Measurements from ENCODE around the gene SPOCK1.

Gene SPOCK1

GRCh38 chr5:137372773-137373160, 126.4 kb downstream of the SPOCK1 start:
- H3K4me3 ChIP-seq (ENCODE audit: control insufficient read depth, low read depth, low read length), result no peak overlapping the region
- TF ChIP-seq, protein P1, sequence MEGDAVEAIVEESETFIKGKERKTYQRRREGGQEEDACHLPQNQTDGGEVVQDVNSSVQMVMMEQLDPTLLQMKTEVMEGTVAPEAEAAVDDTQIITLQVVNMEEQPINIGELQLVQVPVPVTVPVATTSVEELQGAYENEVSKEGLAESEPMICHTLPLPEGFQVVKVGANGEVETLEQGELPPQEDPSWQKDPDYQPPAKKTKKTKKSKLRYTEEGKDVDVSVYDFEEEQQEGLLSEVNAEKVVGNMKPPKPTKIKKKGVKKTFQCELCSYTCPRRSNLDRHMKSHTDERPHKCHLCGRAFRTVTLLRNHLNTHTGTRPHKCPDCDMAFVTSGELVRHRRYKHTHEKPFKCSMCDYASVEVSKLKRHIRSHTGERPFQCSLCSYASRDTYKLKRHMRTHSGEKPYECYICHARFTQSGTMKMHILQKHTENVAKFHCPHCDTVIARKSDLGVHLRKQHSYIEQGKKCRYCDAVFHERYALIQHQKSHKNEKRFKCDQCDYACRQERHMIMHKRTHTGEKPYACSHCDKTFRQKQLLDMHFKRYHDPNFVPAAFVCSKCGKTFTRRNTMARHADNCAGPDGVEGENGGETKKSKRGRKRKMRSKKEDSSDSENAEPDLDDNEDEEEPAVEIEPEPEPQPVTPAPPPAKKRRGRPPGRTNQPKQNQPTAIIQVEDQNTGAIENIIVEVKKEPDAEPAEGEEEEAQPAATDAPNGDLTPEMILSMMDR (IDR thresholded peaks at IDR 0.05; ENCODE audit: control insufficient read depth, insufficient read depth, low read depth, low read length, missing control alignments), result no peak
- no peak for DNase-seq (ENCODE audit: low read depth)

GRCh38 chr5:137372016-137372772, 126.9 kb downstream of the SPOCK1 start:
- no peak overlapping the region for H3K4me3 ChIP-seq (ENCODE audit: control insufficient read depth, low read depth, low read length)

DNA sequence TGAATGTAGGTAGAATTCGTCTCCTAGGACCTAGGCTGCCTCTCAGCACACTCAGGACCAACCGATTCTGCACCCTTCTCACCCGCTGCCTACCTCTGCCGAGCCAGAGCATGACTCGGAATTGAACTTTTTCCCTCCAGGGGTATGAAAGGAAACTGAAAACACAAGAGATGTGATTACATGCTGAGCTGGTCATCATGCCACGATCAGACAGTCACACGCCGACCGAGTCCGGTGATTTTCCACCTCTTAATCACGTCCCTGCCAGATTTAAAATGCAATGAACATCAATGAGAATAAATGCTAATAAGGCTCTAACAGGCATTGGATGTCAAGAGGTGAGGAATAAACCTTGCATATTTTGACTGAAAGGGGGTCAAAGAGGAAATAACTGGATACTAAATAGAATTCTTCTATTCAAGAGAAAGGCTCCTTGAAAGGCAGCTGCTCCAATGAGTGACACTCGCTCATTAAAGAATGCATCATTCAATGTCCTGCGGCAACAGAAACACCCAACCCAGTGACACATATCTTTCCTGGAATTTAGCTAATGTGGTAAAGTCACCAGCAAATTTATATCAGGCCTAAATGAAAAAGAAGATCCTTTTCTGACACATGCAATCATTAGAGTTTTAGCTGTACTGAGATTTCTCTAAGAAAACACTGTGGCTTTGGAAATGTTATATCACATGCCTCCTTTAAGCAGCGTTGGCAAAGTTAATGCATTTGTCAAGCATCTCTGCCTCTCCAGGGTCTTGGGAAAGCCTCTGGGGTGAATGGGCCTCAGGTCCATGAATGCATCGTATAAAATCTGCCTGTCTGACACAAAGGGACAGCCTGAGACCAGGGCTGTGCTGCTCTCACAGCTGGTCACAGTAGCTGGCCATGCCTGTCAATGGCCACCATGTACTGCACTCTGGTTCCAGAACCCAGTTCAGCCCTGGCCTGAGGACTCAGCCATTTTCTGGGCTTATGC, 128.7 kb downstream of the SPOCK1 start:
- no peak for DNase-seq (ENCODE audit: low read depth)
- no peak overlapping the region for H3K4me3 ChIP-seq (ENCODE audit: control insufficient read depth, low read depth, low read length)
- TF ChIP-seq, protein P1 (IDR thresholded peaks at IDR 0.05; ENCODE audit: control insufficient read depth, insufficient read depth, low read depth, low read length, missing control alignments), result no peak

More at GRCh38 chr5:137372016-137372772, 126.9 kb downstream of the SPOCK1 start:
- TF ChIP-seq, protein P1 (IDR thresholded peaks at IDR 0.05; ENCODE audit: control insufficient read depth, insufficient read depth, low read depth, low read length, missing control alignments), result no peak
- DNase-seq (ENCODE audit: low read depth), result no peak

- TF ChIP-seq, protein P1 (IDR thresholded peaks at IDR 0.05; ENCODE audit: control insufficient read depth, insufficient read depth, low read depth, low read length, missing control alignments), result no peak
- no peak overlapping the region for H3K4me3 ChIP-seq (ENCODE audit: control insufficient read depth, low read depth, low read length)
- DNase-seq (ENCODE audit: low read depth), result no peak
Observed at GRCh38 chr5:137368651-137369050, 130.5 kb downstream of the SPOCK1 start.

DNA sequence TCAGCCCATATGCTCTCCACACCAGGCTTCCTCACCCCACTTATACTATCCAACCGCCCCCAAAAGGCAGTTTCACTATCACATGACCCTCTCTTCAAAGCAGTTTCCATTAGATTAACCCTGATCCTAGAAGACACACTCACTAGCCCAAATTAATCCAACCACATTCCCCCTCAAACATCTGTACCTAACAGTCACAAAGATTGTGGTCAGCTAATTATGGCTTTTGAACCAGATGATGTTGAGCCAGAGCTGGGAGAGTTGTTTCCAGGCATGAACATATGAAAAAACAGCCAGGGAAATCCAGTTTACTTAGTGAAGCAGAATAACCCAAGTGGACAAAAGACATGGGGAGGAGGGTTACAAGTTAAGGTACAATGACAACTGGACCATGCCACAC, 131.2 kb downstream of the SPOCK1 start:
- H3K4me3 ChIP-seq (ENCODE audit: control insufficient read depth, low read depth, low read length), result no peak overlapping the region
- TF ChIP-seq, protein P1 (IDR thresholded peaks at IDR 0.05; ENCODE audit: control insufficient read depth, insufficient read depth, low read depth, low read length, missing control alignments), result no peak
- DNase-seq (ENCODE audit: low read depth), result no peak

- no peak for DNase-seq (ENCODE audit: low read depth)
- TF ChIP-seq, protein P1 (IDR thresholded peaks at IDR 0.05; ENCODE audit: control insufficient read depth, insufficient read depth, low read depth, low read length, missing control alignments), result no peak
Observed at GRCh38 chr5:137366526-137366925, 132.6 kb downstream of the SPOCK1 start.

More at GRCh38 chr5:137366526-137366925, 132.6 kb downstream of the SPOCK1 start:
- H3K4me3 ChIP-seq (ENCODE audit: control insufficient read depth, low read depth, low read length), result no peak overlapping the region
